ENCODE results near the gene BHMT.

GRCh38 chr5:79107020-79107796, 4.4 kb upstream of the BHMT start:
- TF ChIP-seq CTCF (IDR thresholded peaks at IDR 0.05): no peak
- TF ChIP-seq POLR2A (IDR thresholded peaks at IDR 0.05): no peak

Measured in heart left ventricle (tissue), 13 donors.